ENCODE results near the gene IKBKE.

The IKBKE gene

GRCh38 chr1:206501881-206502280, 31.6 kb downstream of the IKBKE start:
- no peak for TF ChIP-seq CTCF (IDR thresholded peaks at IDR 0.05; ENCODE audit: borderline replicate concordance, control extremely low read depth, extremely low read depth, insufficient read depth, missing control alignments)
- in situ Hi-C loops (cut with MboI; ENCODE audit: low sequenced_read_pairs, unreplicated experiment): no loop called here

GRCh38 chr1:206502403-206502802, 32.1 kb downstream of the IKBKE start:
- in situ Hi-C loops (cut with MboI; ENCODE audit: low sequenced_read_pairs, unreplicated experiment): no loop called here
- no peak for TF ChIP-seq CTCF (IDR thresholded peaks at IDR 0.05; ENCODE audit: borderline replicate concordance, control extremely low read depth, extremely low read depth, insufficient read depth, missing control alignments)
- DNase-seq (ENCODE audit: low spot score): no peak

More at GRCh38 chr1:206501881-206502280, 31.6 kb downstream of the IKBKE start:
- no peak for DNase-seq (ENCODE audit: low spot score)

- TF ChIP-seq CTCF (IDR thresholded peaks at IDR 0.05; ENCODE audit: borderline replicate concordance, control extremely low read depth, extremely low read depth, insufficient read depth, missing control alignments): no peak
- DNase-seq (ENCODE audit: low spot score): no peak
- in situ Hi-C loops (cut with MboI; ENCODE audit: low sequenced_read_pairs, unreplicated experiment): no loop called here
Measured at GRCh38 chr1:206502812-206503211, 32.5 kb downstream of the IKBKE start.

- in situ Hi-C loops (cut with MboI; ENCODE audit: low sequenced_read_pairs, unreplicated experiment): no loop called here
- peak; percentile 81 for DNase-seq (ENCODE audit: low spot score)
- no peak for TF ChIP-seq CTCF (IDR thresholded peaks at IDR 0.05; ENCODE audit: borderline replicate concordance, control extremely low read depth, extremely low read depth, insufficient read depth, missing control alignments)
Measured at GRCh38 chr1:206503591-206504362, 33.5 kb downstream of the IKBKE start.

GRCh38 chr1:206504363-206504713, 34.1 kb downstream of the IKBKE start:
- TF ChIP-seq CTCF (IDR thresholded peaks at IDR 0.05; ENCODE audit: borderline replicate concordance, control extremely low read depth, extremely low read depth, insufficient read depth, missing control alignments): no peak
- in situ Hi-C loops (cut with MboI; ENCODE audit: low sequenced_read_pairs, unreplicated experiment): no loop called here
- DNase-seq (ENCODE audit: low spot score): no peak

- DNase-seq (ENCODE audit: low spot score): no peak
- peak; percentile 31 for TF ChIP-seq CTCF (IDR thresholded peaks at IDR 0.05; ENCODE audit: borderline replicate concordance, control extremely low read depth, extremely low read depth, insufficient read depth, missing control alignments)
- in situ Hi-C loops (cut with MboI; ENCODE audit: low sequenced_read_pairs, unreplicated experiment): no loop called here
Measured at GRCh38 chr1:206505702-206506355, 35.6 kb downstream of the IKBKE start.

All from GM13976 (cell line).